ENCODE measurements around the gene CERT1. TPM values are rescaled to one million over a fixed set of nuclear protein-coding genes. Genes with fewer than 3 reads are reported as not detected.
"Not testable (repeated sequence)": the region's sequence is repeated elsewhere in the genome, so short reads cannot be mapped to it uniquely, and the experiment has no call there.

The CERT1 gene
- total RNA-seq, 4 donors from 2014 or later = 28.5 to 45.3 (median 35.8) TPM

GRCh38 chr5:75534734-75535133 lies 23.3 kb upstream of the CERT1 start:
- Histone ChIP-seq H3K27ac (replicated peaks in 1 of 4) (no peak overlapping the region), H3K27me3 (no peaks in the 10 kb centered on the region), H3K36me3 (no peaks in the 10 kb centered on the region), H3K4me3 (no peak overlapping the region), H3K4me1 (peaks cover 16 to 37% (median 31%) of the 10 kb centered on the region in 4 donors), H3K9me3 (peaks cover 0 to 10% (median 5%) of the 10 kb centered on the region in 4 donors)
- intact Hi-C loops (cut with DNase I) = no loop called here
- no peak for DNase-seq (ENCODE audit: extremely low spot score)
- TF ChIP-seq, protein P1, sequence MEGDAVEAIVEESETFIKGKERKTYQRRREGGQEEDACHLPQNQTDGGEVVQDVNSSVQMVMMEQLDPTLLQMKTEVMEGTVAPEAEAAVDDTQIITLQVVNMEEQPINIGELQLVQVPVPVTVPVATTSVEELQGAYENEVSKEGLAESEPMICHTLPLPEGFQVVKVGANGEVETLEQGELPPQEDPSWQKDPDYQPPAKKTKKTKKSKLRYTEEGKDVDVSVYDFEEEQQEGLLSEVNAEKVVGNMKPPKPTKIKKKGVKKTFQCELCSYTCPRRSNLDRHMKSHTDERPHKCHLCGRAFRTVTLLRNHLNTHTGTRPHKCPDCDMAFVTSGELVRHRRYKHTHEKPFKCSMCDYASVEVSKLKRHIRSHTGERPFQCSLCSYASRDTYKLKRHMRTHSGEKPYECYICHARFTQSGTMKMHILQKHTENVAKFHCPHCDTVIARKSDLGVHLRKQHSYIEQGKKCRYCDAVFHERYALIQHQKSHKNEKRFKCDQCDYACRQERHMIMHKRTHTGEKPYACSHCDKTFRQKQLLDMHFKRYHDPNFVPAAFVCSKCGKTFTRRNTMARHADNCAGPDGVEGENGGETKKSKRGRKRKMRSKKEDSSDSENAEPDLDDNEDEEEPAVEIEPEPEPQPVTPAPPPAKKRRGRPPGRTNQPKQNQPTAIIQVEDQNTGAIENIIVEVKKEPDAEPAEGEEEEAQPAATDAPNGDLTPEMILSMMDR (IDR thresholded peaks at IDR 0.05) = no peak
- TF ChIP-seq POLR2AphosphoS5 (IDR thresholded peaks at IDR 0.05) (no peak), EP300 (IDR thresholded peaks at IDR 0.05) (no peak), POLR2A (IDR thresholded peaks at IDR 0.05; ENCODE audit: low read depth) (no peak)
- WGBS = 100% methylated on average over 2 of the region's 2 CpGs

DNA sequence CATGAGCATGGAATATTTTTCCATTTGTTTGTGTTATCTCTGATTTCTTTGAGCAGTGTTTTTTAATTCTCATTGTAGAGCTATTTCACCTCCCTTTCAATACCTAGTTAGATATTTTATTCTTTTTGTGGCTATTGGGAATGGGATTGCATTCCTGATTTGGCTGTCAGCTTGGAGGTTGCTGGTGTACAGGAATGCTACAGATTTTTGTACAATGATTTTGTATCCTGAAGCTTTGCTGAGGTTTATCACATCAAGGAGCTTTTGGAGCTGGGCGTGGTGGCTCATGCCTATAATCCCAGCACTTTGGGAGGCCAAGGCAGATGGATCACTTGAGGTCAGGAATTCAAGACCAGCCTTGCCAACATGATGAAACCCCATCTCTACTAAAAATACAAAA lies 22.3 kb upstream of the CERT1 start:
- WGBS = 100% methylated on average over 1 of the region's 1 CpG
- H3K36me3 ChIP-seq; DNase-seq (ENCODE audit: extremely low spot score); H3K4me3 ChIP-seq; H3K27ac ChIP-seq (replicated peaks in 1 of 4); intact Hi-C loops (cut with DNase I); H3K27me3 ChIP-seq: not testable (repeated sequence)
- peaks cover 14 to 27% (median 21%) of the 10 kb centered on the region in 4 donors for H3K4me1 ChIP-seq
- peaks cover 0 to 10% (median 5%) of the 10 kb centered on the region in 4 donors for H3K9me3 ChIP-seq

DNA sequence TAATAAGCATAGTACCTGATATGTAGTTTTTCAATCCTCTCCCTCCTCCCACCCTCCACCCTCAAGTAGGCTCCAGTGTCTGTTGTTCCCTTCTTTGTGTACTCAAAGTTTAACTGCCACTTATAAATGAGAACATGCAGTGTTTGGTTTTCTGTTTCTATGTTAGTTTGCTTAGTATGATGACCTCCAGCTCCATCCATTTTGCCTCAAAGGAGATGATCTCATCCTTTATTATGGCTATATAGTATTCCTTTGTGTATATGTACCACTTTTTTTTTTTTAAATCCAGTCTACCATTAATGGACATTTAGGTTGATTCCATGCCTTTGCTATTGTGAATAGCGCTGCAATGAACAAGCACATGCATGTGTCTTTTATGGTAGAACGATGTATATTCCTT lies 20.8 kb upstream of the CERT1 start:
- intact Hi-C loops (cut with DNase I) = no loop called here
- H3K27ac ChIP-seq (replicated peaks in 1 of 4) = no peak overlapping the region
- no peak for TF ChIP-seq POLR2AphosphoS5 (IDR thresholded peaks at IDR 0.05)
- TF ChIP-seq EP300 (IDR thresholded peaks at IDR 0.05) = no peak
- TF ChIP-seq, protein P1 (IDR thresholded peaks at IDR 0.05) = no peak
- TF ChIP-seq POLR2A (IDR thresholded peaks at IDR 0.05; ENCODE audit: low read depth) = no peak
- H3K27me3 ChIP-seq = no peaks in the 10 kb centered on the region
- peaks cover 0 to 10% (median 5%) of the 10 kb centered on the region in 4 donors for H3K9me3 ChIP-seq
- H3K4me3 ChIP-seq = no peak overlapping the region
- WGBS = 100% methylated on average over 2 of the region's 2 CpGs
- no peak for DNase-seq (ENCODE audit: extremely low spot score)
- peaks cover 10 to 14% (median 12%) of the 10 kb centered on the region in 4 donors for H3K4me1 ChIP-seq
- H3K36me3 ChIP-seq = no peaks in the 10 kb centered on the region

DNA sequence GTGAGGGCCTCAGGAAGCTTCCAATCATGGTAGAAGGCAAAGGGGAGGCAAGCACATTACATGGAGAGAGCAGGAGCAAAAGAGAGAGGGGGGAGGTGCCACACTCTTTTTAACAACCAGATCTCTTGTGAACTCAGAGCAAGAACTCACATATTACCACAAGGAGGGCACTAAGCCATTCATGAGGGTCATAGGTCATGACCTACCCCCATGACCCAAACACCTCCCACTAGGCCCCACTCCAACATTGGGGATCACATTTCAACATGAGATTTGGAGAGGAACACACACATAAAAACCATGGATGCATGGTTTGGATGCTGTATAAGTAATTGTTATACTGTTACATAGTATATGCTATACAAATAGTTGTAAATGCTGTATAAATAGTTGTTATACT lies 17.8 kb upstream of the CERT1 start:
- intact Hi-C loops (cut with DNase I) = no loop called here
- Histone ChIP-seq H3K4me1 (peaks cover 1 to 6% (median 3%) of the 10 kb centered on the region in 4 donors), H3K27ac (replicated peaks in 1 of 4) (no peak overlapping the region), H3K36me3 (no peaks in the 10 kb centered on the region), H3K9me3 (peaks cover 0 to 9% (median 0%) of the 10 kb centered on the region in 4 donors), H3K4me3 (no peak overlapping the region), H3K27me3 (no peaks in the 10 kb centered on the region)
- no peak for DNase-seq (ENCODE audit: extremely low spot score)
- TF ChIP-seq POLR2AphosphoS5 (IDR thresholded peaks at IDR 0.05) (no peak), POLR2A (IDR thresholded peaks at IDR 0.05; ENCODE audit: low read depth) (no peak), EP300 (IDR thresholded peaks at IDR 0.05) (no peak)
- TF ChIP-seq, protein P1 (IDR thresholded peaks at IDR 0.05) = no peak

DNA sequence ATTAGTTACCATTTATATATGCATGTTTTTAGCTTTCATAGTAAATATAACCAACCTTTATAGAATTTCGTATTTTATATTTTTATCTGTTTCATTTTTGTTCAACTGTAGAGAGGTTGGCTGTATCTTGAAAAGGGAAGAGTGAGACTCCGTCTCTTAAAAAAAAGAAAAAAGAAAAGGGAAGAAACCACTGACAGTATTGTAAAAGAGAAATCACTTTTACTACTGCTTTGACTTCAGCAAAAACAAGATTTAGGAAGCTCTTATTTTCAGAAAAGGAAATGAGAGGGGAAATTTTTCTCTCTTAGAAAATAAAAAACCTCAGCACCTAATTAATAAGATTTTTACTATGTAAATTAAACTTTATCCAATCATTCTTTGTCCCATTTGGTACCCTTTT lies 14.6 kb upstream of the CERT1 start:
- peaks cover 0 to 6% (median 3%) of the 10 kb centered on the region in 4 donors for H3K9me3 ChIP-seq
- H3K36me3 ChIP-seq = no peaks in the 10 kb centered on the region
- 72% methylated on average over 2 of the region's 2 CpGs for WGBS
- no peak for DNase-seq (ENCODE audit: extremely low spot score)
- intact Hi-C loops (cut with DNase I) = no loop called here
- H3K4me3 ChIP-seq = no peak overlapping the region
- peaks cover 2 to 17% (median 11%) of the 10 kb centered on the region in 4 donors for H3K4me1 ChIP-seq
- H3K27me3 ChIP-seq = no peaks in the 10 kb centered on the region
- TF ChIP-seq, protein P1 (IDR thresholded peaks at IDR 0.05) = no peak
- no peak for TF ChIP-seq POLR2A (IDR thresholded peaks at IDR 0.05; ENCODE audit: low read depth)
- TF ChIP-seq POLR2AphosphoS5 (IDR thresholded peaks at IDR 0.05) = no peak
- TF ChIP-seq EP300 (IDR thresholded peaks at IDR 0.05) = no peak
- no peak overlapping the region for H3K27ac ChIP-seq (replicated peaks in 1 of 4)

Data from esophagus muscularis mucosa (tissue), 4 donors.